PC-9 (cell line): ENCODE data around the gene VPS35. TPM values are rescaled to one million over a fixed set of nuclear protein-coding genes. Genes with fewer than 3 reads are reported as not detected.
A peak's percentile ranks its signal among the peaks of the same experiment; 100 is the strongest.

Source experiments
- BruUV-seq: library from RNA; stranded (reverse); fragments of 400-500 nt; replicated peaks from 2 replicates; lab custom pipeline; 2021; lab: Mats Ljungman, UMichigan
- CTCF ChIA-PET: fragments of 300-600 bp; sonication (Branson Sonifier 250); formaldehyde crosslinking; loops from one replicate; lab custom pipeline; 2022; ENCODE audit warnings: antibody characterized with exemption; lab: Charles Lee
- POLR2A ChIA-PET: fragments of 300-600 bp; sonication (Branson Sonifier 250); formaldehyde crosslinking; loops from one replicate; lab custom pipeline; 2022; ENCODE audit warnings: antibody characterized with exemption; ENCODE audit not compliant: unreplicated experiment; lab: Charles Lee
- DNase-seq, 2 experiments: peaks; one replicate each; pipeline versions ENCODE4 v3.0.0 to v3.0.0-alpha.2; 2015 to 2022; ENCODE audit warnings: mixed read lengths in 1 of 2
- H2AFZ ChIP-seq: fragments of 200-600 bp; sonication (generic); 2 replicates; pipeline ENCODE4 v1.8.1; 2017; ENCODE audit warnings: antibody characterized with exemption
- H3F3A ChIP-seq: fragments of 200-600 bp; sonication (generic); 2 replicates; pipeline ENCODE4 v1.8.1; 2017; ENCODE audit warnings: antibody characterized with exemption, mild to moderate bottlenecking, low read depth; ENCODE audit not compliant: insufficient read depth
- H3K27ac ChIP-seq: fragments of 200-600 bp; sonication (generic); 2 replicates; pipeline ENCODE4 v1.6.1; 2016; ENCODE audit warnings: mixed run types
- H3K27me3 ChIP-seq: fragments of 200-600 bp; sonication (generic); 2 replicates; pipeline ENCODE4 v1.6.1; 2016; ENCODE audit warnings: low read depth, mixed run types; ENCODE audit not compliant: insufficient read depth
- H3K36me3 ChIP-seq: fragments of 200-600 bp; sonication (generic); 2 replicates; pipeline ENCODE4 v1.6.1; 2016; ENCODE audit warnings: low read depth, mixed run types
- H3K4me1 ChIP-seq: fragments of 200-600 bp; sonication (generic); replicated peaks from 2 replicates; pipeline ENCODE4 v1.6.1; 2016; ENCODE audit warnings: mixed run types; ENCODE audit not compliant: insufficient read depth
- H3K4me2 ChIP-seq: fragments of 200-600 bp; sonication (generic); 2 replicates; pipeline ENCODE4 v1.6.1; 2017; ENCODE audit warnings: mixed run types
- H3K4me3 ChIP-seq: fragments of 200-600 bp; sonication (generic); 2 replicates; pipeline ENCODE4 v1.6.1; 2016; ENCODE audit warnings: mixed run types
- H3K79me2 ChIP-seq: fragments of 200-600 bp; sonication (generic); 2 replicates; pipeline ENCODE4 v1.6.1; 2017; ENCODE audit warnings: low read depth, mixed run types
- H3K9me2 ChIP-seq: fragments of 200-600 bp; sonication (generic); 2 replicates; pipeline ENCODE4 v1.8.1; 2017; ENCODE audit warnings: mild to moderate bottlenecking; ENCODE audit not compliant: insufficient read depth
- H3K9me3 ChIP-seq: fragments of 200-600 bp; sonication (generic); 2 replicates; pipeline ENCODE4 v1.8.1; 2016; ENCODE audit warnings: low read depth; ENCODE audit not compliant: insufficient read depth
- H4K20me1 ChIP-seq: fragments of 200-600 bp; sonication (generic); 2 replicates; pipeline ENCODE4 v1.8.1; 2017; ENCODE audit not compliant: insufficient read depth
- CTCF ChIP-seq: fragments of 200-600 bp; sonication (generic); conservative IDR thresholded peaks from 2 replicates; pipeline ENCODE4 v1.6.1; 2017; ENCODE audit warnings: mixed run types, antibody characterized with exemption, mild to moderate bottlenecking, moderate library complexity
- EZH2 ChIP-seq: fragments of 200-600 bp; sonication (generic); IDR thresholded peaks from 2 replicates; pipeline ENCODE4 v1.8.0; 2017; ENCODE audit warnings: antibody characterized with exemption, low read depth
- intact Hi-C: fragments of 100-400 bp; cut with micrococcal nuclease; formaldehyde crosslinking; loops from one replicate; pipeline ENCODE4 v1.10.0; 2022; ENCODE audit not compliant: unreplicated experiment
- total RNA-seq: library from RNA; stranded (reverse); gene quantifications from 2 replicates; pipeline ENCODE4 v1.2.3, GENCODE V29; 2021

Gene VPS35
- total RNA-seq, 1 experiment from 2014 or later, result 98.4 TPM

GRCh38 chr16:46607529-46607928 is 81.4 kb downstream of the VPS35 start:
- no peak overlapping the region for H3K27ac ChIP-seq
- H3K4me3 ChIP-seq, result no peak overlapping the region
- ChIA-PET POLR2A (no interaction called here), CTCF (no interaction called here)
- H3K79me2 ChIP-seq, result no peaks in the 10 kb centered on the region
- DNase-seq, result peak in 1 of 2 experiments; percentile 44
- intact Hi-C loops, result no loop called here
- H3K4me1 ChIP-seq, result no peaks in the 10 kb centered on the region
- no peak overlapping the region for H3K4me2 ChIP-seq
- H4K20me1 ChIP-seq, result no peaks in the 10 kb centered on the region
- H3F3A ChIP-seq, result no peaks in the 10 kb centered on the region
- H3K9me3 ChIP-seq, result no peaks in the 10 kb centered on the region
- BruUV-seq, result no TSS peak
- H3K36me3 ChIP-seq, result 0 out of 2 replicates have a peak, but pooled peaks cover 15% of the 10 kb centered on the region
- H3K9me2 ChIP-seq, result no peaks in the 10 kb centered on the region
- no peak overlapping the region for H2AFZ ChIP-seq
- no peaks in the 10 kb centered on the region for H3K27me3 ChIP-seq
- TF ChIP-seq CTCF (peak; percentile 68), EZH2 (no peak)

- H3F3A ChIP-seq, result no peaks in the 10 kb centered on the region
- intact Hi-C loops, result no loop called here
- ChIA-PET POLR2A (no interaction called here), CTCF (no interaction called here)
- H3K4me2 ChIP-seq, result no peak overlapping the region
- no peak for TF ChIP-seq CTCF
- TF ChIP-seq EZH2, result no peak
- no peak overlapping the region for H2AFZ ChIP-seq
- H3K36me3 ChIP-seq, result 0 out of 2 replicates have a peak, but pooled peaks cover 14% of the 10 kb centered on the region
- H3K27ac ChIP-seq, result no peak overlapping the region
- H3K4me1 ChIP-seq, result no peaks in the 10 kb centered on the region
- H3K9me2 ChIP-seq, result no peaks in the 10 kb centered on the region
- no peak overlapping the region for H3K4me3 ChIP-seq
- no peaks in the 10 kb centered on the region for H3K79me2 ChIP-seq
- no peaks in the 10 kb centered on the region for H3K27me3 ChIP-seq
- no peak for DNase-seq
- no peaks in the 10 kb centered on the region for H4K20me1 ChIP-seq
- no TSS peak for BruUV-seq
- H3K9me3 ChIP-seq, result no peaks in the 10 kb centered on the region
Observed at GRCh38 chr16:46606231-46606630, 82.7 kb downstream of the VPS35 start.

Other genes starting within 250 kb of the VPS35 start
- gene SHCBP1, start 67.8 kb downstream of the VPS35 start, total RNA-seq, result 17.4 and 19.3 TPM in 2 replicates
- 27.4 and 36.0 TPM in 2 replicates for gene ORC6, start 481 bp upstream of the VPS35 start, total RNA-seq
- 0.28 and 0.68 TPM in 2 replicates for gene MYLK3, start 59.2 kb upstream of the VPS35 start, total RNA-seq
- gene C16orf87, start 142.0 kb upstream of the VPS35 start, total RNA-seq, result 7.8 and 8.6 TPM in 2 replicates
- 52.8 and 67.2 TPM in 2 replicates for gene GPT2, start 195.2 kb upstream of the VPS35 start, total RNA-seq